NB4 (cell line): Measurements from ENCODE around the gene ISG15.

Experiments
- DNase-seq: peaks from one replicate; pipeline ENCODE4 v3.0.0; 2010; ENCODE audit warnings: low read depth
- H3K4me3 ChIP-seq: one replicate; pipeline ENCODE4 v1.5.1; 2011; ENCODE audit warnings: mild to moderate bottlenecking, low read depth, low read length, moderate library complexity
- CTCF ChIP-seq: IDR thresholded peaks from one replicate; pipeline ENCODE4 v1.5.1; 2012; ENCODE audit warnings: low read depth, low read length
- MAX ChIP-seq: IDR thresholded peaks from 2 replicates; pipeline ENCODE4 v1.6.1; 2011; ENCODE audit warnings: low read depth, low read length
- MYC ChIP-seq: IDR thresholded peaks from 2 replicates; pipeline ENCODE4 v1.6.1; 2011; ENCODE audit warnings: low read depth, low read length
- POLR2A ChIP-seq: IDR thresholded peaks from 2 replicates; pipeline ENCODE4 v1.6.1; 2011; ENCODE audit warnings: mild to moderate bottlenecking; ENCODE audit not compliant: insufficient read length; ENCODE audit errors: extremely low read depth

Gene ISG15

DNA sequence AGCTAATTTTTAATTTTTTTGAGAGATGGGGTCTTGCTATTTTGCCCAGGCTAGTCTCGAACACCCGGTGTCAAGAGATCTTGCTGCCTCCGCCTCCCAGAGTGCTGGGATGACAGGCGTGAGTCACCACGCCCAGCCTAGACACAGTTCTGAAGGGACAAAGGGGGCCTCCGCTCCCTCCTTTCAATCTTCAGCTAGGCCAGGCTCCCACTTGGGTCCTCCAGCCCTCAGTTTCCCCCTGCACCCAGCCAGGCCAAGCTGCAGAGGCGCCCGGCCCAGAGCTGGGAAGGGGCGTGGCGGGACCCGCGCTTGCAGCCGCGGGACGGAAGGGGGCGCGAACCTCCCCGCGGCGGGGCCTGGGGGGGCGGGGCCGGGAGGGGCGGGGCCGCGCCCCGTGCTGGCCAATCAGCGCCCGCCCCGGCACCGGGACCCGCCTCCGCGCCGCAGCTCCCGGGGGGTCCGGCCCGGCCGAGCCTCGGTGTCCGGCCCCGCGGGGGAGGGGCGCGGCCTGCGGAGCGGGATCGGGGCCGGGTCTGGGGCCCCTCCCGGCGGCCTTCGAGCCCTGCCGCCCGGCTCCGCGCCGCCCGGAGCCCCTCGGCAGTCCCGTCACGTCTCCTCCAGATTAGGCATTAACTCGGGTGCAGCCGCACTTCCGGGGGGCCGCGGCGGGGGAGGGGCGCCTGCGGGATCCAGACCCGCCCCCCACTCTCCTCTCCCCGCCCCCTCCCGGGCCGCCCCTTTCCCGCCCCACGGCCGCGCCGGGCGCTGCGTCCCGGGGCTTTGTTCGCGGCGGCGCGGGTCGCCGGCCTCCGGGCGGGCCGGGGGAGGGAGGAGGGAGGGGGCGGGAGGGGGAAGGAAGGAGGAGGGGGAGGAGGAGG lies 6.1 kb downstream of the ISG15 start:
- peak; percentile 13 for TF ChIP-seq CTCF
- no peak for TF ChIP-seq MAX
- TF ChIP-seq POLR2A, result peak; percentile 19
- DNase-seq, result peak; percentile 82
- no peak overlapping the region for H3K4me3 ChIP-seq

GRCh38 chr1:1020000-1020404 lies 6.7 kb downstream of the ISG15 start, which contains the start of gene AGRN:
Gene AGRN (plus strand): TSS chr1:1020120. CDS start chr1:1020173, 53 bp downstream.
- TF ChIP-seq POLR2A (no peak), MAX (0 out of 2 replicates have a peak, but pooled peaks have one; percentile 17), CTCF (no peak), MYC (no peak)
- H3K4me3 ChIP-seq, result peak within 1 kb of the TSS; percentile 44
- peak; percentile 53 for DNase-seq

DNA sequence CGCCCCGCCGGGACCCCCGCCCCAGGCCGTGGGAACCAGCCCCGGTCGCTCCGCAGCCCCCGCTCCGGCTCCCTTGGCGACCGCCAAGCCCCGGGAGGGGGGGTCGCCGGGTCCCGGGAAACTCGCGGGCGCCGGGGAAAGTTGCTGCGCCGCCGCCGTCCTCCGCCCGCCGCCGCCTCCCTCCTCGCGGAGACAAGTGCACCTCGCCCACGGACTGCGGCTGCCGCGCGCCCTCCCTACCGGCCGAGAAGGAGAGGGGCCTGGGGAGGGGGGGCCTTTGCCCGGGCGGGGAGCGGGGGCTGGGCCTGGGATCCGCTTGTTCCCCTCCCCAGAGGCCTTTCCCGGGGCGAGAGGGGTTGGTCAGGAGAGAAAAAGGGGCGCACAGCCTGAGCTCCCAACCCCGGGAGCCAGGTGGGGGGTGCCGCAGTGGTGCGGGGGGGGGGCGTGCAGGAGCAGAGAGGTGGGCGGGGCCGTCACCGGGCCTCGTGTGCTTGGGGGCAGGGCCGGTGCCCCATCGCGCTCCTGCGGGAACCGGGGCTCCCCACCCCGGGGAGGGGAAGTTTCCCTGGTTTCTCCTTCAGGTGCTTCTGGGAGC lies 7.2 kb downstream of the ISG15 start:
- no peak for TF ChIP-seq POLR2A
- TF ChIP-seq MYC, result no peak
- TF ChIP-seq MAX, result no peak
- H3K4me3 ChIP-seq, result peak overlapping the region; percentile 44
- DNase-seq, result peak; percentile 47

DNA sequence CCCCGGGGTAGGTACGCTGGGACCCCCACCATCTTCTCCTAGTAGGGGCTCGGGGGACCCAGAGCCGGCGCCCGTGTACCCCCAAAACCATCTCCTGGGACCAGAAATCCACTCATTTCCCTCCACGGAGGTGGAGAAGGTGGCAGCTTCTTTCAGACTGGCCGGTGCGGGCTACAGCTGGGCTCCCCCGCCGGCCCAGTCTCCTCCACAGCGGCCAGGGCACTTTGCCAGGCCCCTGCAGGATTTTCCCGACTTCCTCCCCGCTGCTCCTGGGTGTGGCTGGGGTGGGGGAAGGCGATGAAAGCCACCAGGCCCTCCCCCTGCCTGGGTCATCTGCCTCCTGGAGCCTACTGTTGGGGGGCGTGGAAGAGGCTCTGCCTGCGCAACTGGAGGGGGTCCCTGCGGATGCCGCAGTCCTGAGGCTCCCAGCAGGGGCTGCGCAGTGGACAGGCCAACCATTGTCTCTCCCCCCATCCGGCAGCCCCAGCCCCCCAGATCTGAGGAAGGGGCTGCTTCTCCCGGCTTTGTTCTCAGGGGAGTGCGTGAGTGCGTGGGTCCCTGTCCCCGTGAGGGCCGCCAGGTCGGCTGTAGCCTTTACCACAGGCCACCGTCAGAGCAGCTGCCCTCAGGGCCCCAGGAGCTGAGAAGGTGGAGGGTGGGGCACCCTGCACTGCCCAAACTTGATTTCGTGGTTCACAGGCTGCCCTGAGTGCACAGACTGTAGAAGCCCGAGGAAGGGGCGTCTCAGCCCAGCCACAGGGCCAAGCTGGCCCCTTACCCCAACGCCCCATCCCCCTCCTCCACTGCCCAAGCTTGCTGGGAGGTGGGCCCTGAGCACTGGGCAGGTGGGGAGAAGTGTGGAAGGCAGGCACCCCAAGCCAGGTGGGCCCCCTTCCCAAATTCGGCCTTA lies 8.0 kb downstream of the ISG15 start:
- no peak overlapping the region for H3K4me3 ChIP-seq
- DNase-seq, result no peak
- TF ChIP-seq MYC, result no peak
- TF ChIP-seq MAX, result no peak
- TF ChIP-seq CTCF, result no peak
- TF ChIP-seq POLR2A, result no peak

DNA sequence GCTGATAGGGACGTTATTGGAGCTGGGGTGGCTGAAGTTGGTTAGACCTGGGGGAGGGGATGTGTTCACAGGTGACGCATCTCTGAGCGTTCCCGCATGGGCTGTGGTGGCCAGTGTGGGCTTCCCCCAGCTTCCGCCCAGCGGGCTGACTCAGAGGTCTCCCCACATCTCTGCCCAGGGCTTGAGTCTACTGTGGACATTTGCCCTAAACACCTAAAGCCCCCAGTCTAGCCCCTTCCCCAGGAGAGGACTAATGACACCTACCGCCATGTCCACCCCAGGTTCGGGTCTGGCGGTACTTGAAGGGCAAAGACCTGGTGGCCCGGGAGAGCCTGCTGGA lies 8.6 kb downstream of the ISG15 start:
- H3K4me3 ChIP-seq, result no peak overlapping the region
- TF ChIP-seq POLR2A, result no peak
- no peak for TF ChIP-seq MYC
- no peak for TF ChIP-seq MAX
- no peak for TF ChIP-seq CTCF
- DNase-seq, result no peak
